Measurements from ENCODE around the gene JAKMIP3.

Gene JAKMIP3

DNA sequence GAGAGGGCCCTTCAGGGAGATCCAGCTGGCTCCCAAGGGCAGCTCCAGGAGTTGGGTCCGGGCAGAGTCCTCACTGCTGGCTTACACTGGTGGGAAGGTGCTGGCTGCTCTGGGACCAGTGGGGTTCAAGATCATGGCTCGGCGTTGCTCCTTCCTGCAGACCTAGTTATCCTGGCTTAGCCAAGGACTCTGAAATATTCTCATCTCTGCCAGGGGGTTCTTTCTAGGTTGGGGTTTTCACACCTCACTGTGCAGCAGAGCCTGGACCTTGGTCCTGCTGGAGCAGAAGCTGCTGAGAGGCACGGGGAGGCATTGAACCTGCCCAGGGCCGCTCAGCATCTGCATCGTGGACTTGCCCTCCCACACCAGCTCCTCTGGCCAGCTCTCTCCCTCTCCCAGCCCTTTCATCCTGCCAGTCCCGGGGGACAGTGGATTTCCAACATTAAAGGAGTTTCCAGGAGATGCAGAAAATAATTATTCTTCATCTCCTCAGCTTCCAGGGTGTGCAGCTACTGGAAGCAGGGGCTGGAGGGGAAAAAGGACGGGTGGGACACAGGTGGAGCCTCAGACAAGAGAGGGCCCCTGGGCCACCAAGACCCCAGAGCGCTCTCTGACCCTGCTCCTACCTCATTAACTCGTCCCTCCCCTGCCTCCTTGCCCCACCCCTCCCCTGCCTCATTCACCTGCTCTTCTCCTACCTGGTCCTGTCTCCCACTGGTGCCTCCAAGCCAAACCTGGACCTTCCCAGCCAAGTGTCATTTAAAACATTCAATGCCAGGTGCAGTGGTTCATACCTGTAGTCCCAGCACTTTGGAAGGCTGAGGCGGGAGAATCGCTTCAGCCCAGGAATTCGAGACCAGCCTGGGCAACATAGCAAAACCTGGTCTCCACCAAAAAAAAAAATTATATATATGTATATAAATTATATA lies 42.5 kb downstream of the JAKMIP3 start:
- DNase-seq (ENCODE audit: insufficient read length, low spot score) = no peak
- FAIRE-seq = no peak
- TF ChIP-seq, protein P1, sequence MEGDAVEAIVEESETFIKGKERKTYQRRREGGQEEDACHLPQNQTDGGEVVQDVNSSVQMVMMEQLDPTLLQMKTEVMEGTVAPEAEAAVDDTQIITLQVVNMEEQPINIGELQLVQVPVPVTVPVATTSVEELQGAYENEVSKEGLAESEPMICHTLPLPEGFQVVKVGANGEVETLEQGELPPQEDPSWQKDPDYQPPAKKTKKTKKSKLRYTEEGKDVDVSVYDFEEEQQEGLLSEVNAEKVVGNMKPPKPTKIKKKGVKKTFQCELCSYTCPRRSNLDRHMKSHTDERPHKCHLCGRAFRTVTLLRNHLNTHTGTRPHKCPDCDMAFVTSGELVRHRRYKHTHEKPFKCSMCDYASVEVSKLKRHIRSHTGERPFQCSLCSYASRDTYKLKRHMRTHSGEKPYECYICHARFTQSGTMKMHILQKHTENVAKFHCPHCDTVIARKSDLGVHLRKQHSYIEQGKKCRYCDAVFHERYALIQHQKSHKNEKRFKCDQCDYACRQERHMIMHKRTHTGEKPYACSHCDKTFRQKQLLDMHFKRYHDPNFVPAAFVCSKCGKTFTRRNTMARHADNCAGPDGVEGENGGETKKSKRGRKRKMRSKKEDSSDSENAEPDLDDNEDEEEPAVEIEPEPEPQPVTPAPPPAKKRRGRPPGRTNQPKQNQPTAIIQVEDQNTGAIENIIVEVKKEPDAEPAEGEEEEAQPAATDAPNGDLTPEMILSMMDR (IDR thresholded peaks at IDR 0.05; ENCODE audit: insufficient read depth, missing control alignments) = no peak

DNA sequence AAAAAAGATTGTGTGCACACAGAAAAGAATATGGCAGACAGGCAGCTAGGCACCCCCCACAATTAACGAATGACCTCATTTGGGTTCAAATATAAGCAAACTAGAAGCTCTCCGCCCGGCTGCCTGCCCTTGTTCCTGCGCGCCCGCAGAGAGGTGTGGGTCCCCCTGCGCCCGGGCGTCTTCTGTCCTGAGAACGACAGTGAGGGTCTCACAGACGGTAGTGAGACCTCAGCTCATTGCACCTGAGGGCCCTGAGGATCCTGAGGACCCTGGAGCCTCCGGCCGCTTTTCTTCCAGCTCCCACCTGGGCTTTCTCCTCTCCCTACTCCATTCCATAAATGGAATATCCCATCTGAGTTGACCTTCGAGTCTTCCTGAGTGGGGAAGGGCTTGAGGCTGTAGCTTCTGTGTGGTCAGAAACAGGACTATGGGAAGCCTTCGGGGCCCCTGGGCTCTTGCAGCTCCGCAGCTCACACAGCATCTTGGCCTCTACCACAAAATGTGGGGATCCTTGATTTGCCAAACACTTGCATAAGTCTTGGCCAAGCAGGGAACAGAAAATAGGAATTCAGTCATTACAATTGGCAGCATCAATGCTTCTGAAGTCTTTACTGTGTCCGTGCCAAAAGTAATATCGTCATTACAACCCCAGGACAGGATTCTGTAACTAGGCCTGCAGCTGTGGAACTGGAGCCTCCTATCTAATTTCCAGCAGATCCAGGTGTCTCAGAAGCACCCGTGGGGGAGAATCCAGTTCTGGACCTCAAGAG lies 43.8 kb downstream of the JAKMIP3 start:
- DNase-seq (ENCODE audit: insufficient read length, low spot score) (no peak), FAIRE-seq (no peak)
- TF ChIP-seq, protein P1 (IDR thresholded peaks at IDR 0.05; ENCODE audit: insufficient read depth, missing control alignments) = no peak

DNA sequence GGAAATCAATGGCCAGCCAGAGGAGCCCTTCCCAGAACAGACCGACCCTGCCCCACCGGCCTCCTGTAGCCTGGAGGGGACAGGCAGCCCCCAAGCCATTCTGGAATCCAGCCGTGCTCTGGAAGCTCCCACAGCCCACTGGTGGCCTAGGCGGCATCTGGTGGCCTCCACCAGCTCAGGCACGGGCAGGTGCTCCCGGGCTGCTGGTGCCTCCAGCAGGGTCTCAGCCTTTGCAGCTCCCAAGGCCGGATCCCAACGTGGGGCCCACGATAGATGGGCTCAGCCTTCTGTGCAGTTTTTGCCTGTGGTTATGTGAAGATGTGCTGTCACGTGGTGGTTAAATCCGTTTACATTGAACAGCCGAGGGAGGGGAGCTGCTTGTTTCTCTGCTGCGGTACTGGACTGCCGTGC lies 44.4 kb downstream of the JAKMIP3 start:
- TF ChIP-seq, protein P1 (IDR thresholded peaks at IDR 0.05; ENCODE audit: insufficient read depth, missing control alignments) = no peak
- no peak for FAIRE-seq
- DNase-seq (ENCODE audit: insufficient read length, low spot score) = no peak

DNA sequence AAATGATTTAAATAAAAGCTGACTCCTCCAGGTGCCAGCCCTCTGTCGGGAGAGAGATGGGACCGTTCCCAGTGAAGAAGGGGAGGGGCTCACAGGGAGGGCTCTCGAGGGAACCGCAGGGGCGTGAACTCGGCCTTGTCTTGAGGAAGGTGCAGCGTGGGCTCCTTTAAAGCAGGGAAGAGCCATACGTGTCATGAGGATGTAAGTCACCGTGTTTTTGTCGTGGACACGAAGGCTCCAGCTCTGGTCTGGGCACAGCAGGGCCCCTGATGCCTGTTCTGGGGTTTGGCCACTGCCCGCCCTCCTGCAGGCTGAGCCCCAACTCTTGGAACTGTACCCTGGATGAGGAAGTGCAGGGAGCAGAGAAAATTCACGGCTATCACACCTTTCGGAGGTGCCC lies 45.0 kb downstream of the JAKMIP3 start:
- TF ChIP-seq, protein P1 (IDR thresholded peaks at IDR 0.05; ENCODE audit: insufficient read depth, missing control alignments) = no peak
- DNase-seq (ENCODE audit: insufficient read length, low spot score) (no peak), FAIRE-seq (no peak)

DNA sequence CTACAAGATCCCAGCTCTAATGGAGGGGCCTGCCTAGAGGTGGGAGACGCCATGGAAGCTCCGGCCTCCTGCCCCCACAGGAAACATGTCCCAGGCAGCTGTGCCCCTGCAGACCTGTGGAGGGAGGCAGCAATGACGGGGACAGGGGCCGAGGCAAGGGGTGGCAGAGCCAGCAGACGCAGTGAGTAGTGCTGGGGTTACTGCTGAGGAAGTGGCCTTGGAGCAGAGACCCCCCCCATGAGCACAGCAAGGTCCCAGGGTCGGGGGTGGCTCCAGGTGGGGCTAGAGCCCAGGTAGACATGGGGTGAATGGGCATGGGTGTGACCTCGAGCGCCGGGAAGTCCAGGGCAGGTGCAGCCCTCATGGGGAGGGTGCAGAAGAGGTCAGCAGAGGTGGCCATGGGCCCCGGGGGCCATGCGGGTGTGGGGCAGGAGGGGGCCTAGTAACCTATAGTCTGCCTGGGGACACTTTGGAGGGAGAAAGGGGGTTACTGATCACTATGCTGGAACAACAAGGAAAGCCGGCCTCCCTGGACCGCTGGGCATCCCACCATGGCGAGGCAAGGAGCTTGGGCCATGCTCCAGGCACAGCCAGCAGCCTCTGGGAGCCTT lies 45.5 kb downstream of the JAKMIP3 start:
- TF ChIP-seq, protein P1 (IDR thresholded peaks at IDR 0.05; ENCODE audit: insufficient read depth, missing control alignments) = no peak
- no peak for DNase-seq (ENCODE audit: insufficient read length, low spot score)
- no peak for FAIRE-seq

DNA sequence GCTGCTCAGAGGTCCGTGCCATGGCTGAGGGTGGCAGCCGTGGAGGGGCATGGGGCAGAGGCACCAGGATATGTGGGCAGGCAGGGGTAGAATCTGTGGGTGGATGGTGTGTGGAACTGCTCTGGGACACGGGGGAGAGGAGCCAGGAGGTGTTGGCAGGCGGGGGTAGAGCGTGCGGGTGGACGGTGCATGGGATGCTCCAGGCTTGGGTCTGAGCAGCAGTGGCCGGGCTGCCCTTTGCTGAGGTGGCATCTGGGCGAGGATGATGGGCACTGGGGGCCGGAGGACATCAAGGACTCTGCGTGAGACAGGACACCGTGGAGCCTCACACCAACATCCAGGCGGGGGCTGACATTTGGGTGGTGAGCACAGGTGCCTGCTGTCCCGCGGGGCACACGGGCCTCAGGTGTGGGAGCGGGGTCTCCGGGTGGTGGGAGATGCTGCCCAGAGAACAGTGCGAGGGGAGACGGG lies 46.2 kb downstream of the JAKMIP3 start:
- no peak for FAIRE-seq
- TF ChIP-seq, protein P1 (IDR thresholded peaks at IDR 0.05; ENCODE audit: insufficient read depth, missing control alignments) = no peak
- no peak for DNase-seq (ENCODE audit: insufficient read length, low spot score)

All from D721Med (cell line).